GM12875 (cell line): ENCODE measurements around the gene TRIM47.

ENCODE experiments used
- H3K4me3 ChIP-seq: one replicate; pipeline ENCODE4 v1.5.1; 2011; ENCODE audit warnings: low read depth, low read length, control low read depth
- CTCF ChIP-seq: IDR thresholded peaks from 2 replicates; pipeline ENCODE4 v1.5.1; 2011; ENCODE audit warnings: low read depth, mild to moderate bottlenecking, control low read depth, inconsistent platforms, low read length, moderate library complexity, borderline replicate concordance; ENCODE audit not compliant: insufficient read depth

The TRIM47 gene

GRCh38 chr17:75834279-75834920, 44.0 kb downstream of the TRIM47 start:
- TF ChIP-seq CTCF, result no peak
- no peak overlapping the region for H3K4me3 ChIP-seq

- no peak overlapping the region for H3K4me3 ChIP-seq
- TF ChIP-seq CTCF, result no peak
Observed at GRCh38 chr17:75832652-75833400, 45.6 kb downstream of the TRIM47 start.

- no peak for TF ChIP-seq CTCF
Observed at GRCh38 chr17:75832164-75832651, 46.2 kb downstream of the TRIM47 start.

GRCh38 chr17:75831032-75831571, 47.3 kb downstream of the TRIM47 start:
- TF ChIP-seq CTCF, result no peak
- no peak overlapping the region for H3K4me3 ChIP-seq

More at GRCh38 chr17:75832164-75832651, 46.2 kb downstream of the TRIM47 start:
- no peak overlapping the region for H3K4me3 ChIP-seq

GRCh38 chr17:75830164-75831031, 48.0 kb downstream of the TRIM47 start:
- TF ChIP-seq CTCF, result peak; percentile 71

GRCh38 chr17:75829747-75830146, 48.6 kb downstream of the TRIM47 start:
- no peak for TF ChIP-seq CTCF
- H3K4me3 ChIP-seq, result no peak overlapping the region

More at GRCh38 chr17:75830164-75831031, 48.0 kb downstream of the TRIM47 start:
- H3K4me3 ChIP-seq, result no peak overlapping the region
